COR-L47 (cell line): ENCODE results near the gene SMYD3.
"Not testable (repeated sequence)": the region's sequence is repeated elsewhere in the genome, so short reads cannot be mapped to it uniquely, and the experiment has no call there.

Experiments
- DNase-seq: peaks from one replicate; lab custom pipeline; 2025; lab: John Stamatoyannopoulos, UW

Gene SMYD3

DNA sequence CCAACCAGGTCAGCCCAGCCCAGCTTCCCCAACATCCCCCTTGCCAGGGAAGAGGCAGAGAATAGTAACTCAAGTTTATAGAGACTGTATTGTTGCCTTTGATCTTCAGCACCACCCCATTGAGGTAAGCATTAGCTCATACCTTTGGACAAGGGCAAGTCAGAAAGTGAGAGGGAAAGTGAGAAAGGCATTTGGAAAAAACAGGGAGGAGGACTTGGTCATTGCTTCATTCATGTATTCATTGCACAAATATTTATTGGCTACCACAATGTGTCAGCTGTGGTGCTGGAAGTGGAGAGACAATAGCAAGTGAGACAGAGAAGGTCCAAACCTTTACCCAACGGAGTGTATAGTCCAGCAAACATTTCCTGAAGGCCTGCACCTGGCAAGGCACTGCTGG, 791.1 kb downstream of the SMYD3 start:
- DNase-seq: no peak

DNA sequence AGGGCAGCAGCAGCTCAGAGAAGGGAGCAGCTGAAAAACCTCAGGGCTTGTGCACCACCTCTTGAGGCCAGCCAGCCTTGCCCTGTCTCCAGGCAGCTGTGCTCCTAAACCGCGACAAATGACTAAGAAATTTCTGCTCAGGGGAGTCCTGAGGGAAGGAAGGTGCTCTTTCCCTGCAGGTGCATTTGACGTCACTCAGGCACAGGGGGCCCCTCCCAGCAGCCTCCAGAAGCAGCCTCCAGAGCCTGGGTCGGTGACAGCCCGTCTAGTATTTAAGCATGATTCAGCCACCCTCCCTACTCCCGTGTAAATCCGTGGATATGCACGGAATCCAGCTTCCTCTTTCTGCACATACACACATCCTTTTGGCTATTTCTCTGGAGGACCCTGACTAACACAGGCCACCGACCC, 791.8 kb downstream of the SMYD3 start:
- DNase-seq: no peak

DNA sequence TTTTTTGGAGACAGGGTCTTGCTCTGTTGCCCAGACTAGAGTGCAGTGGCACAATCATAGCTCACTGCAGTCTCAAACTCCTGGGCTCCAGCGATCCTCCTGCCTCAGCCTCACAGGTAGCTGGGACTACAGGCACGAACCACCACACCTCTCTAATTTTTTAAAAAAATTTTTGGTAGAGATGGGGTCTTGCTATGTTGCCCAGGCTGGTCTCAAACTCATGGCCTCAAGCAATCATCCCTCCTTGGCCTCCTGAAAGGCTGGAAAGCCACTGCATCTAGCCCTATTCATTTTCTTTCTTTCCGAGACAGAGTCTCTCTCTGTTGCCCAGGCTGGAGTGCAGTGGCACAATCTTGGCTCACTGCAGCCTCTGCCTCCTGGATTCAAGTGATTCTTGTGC, 793.1 kb downstream of the SMYD3 start:
- not testable (repeated sequence) for DNase-seq

DNA sequence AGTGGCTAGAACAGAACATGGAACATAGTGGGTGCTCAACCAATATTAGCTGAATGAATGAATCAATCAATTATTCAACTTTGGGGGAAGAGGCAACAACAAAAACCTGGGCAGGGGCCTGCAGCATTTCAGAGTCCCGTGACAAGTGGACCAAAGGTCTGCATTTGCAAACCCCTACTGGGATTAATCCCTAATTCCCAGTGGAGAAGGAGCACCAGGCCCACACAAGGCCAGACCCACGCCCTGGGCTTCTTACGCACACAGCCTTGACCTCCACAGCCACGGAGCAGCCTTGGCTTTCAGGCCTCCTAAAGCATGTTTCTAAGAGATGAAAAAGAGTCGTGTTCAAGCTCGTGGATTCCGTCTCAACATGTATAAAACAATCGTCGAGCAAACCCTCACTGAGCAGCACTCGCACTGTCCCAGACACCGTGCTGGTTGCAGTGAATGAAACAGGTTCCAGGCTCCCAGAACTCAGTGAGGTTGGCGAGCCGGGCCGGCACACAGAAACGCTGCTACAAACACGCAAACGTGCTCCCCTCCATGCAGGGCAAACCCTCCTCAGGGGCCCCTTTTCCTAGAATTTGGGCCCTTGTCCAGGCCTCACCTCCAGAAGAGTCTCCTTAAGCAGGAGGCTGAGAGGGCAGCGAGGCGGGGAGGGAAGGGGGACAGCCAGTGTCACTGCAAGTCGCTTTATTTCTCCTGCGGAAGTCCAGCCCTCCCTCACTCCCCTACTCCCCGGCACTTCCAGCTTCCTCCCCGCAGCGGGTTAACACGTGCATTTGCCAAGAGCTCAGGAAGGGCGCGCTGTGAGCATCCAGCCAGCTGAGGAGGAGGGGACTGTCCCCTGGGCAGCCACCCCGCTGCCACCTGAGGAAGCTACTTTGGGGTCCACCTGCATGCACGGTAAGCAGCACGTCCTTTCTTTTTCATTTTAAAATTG, 795.8 kb downstream of the SMYD3 start:
- DNase-seq: no peak

DNA sequence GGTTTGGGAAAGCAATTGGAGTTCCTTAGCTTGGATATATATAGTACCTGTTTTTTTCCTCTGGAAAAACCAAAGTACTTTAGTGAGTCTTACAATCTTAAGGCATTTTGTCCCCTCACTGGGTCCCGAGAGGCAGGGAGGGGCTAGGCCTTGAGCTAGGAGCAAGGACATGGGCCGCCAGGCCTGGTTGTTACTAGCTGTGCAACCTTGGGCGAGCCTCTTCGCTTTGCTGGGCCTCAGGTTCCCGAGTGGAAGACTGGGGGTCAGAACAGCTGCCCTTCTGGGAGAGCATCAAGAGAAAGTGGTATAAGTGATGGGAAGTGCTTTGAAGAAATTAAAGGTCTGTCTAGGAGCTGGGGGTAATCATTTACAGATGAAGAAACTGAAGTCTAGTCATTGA, 799.1 kb downstream of the SMYD3 start:
- DNase-seq: no peak

DNA sequence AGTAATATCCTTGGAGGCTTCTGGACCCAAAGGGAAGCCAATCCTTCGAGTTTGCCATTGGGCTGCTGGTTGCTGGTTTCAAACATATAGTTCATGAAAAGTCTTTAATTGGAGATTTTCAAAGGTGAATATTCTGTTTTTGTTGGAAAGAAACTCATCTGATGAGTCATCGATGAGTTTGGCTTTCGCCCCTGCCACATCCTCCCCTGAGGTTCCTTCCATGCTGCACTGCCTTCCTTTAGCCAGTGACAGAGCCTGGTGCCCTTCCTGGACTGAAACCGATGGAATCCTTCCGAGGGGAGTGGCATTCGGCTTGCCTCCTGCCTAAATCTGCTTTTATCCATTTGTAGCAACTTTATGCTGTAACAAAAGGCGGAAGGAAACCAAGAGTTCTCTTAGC, 802.3 kb downstream of the SMYD3 start:
- DNase-seq: no peak

DNA sequence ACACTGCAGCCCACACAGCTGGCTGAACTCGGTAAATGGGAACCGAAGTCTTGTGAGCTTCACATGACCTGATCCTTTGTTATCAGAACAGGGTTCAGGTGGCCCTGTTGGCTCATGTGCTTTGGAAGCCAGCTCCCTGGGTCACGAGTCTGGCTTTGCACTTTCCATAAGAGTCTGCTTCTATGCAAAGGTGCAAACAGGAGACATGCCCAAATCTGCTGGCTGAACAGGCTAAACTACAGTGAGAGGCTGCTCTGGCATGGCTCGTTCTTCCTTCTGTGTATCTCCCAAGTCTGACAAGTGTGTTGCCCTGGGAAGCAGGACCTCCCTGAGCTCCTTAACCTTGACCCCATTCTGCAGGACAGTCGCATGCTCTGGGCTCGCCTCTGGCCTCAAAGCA, 802.7 kb downstream of the SMYD3 start:
- no peak for DNase-seq

DNA sequence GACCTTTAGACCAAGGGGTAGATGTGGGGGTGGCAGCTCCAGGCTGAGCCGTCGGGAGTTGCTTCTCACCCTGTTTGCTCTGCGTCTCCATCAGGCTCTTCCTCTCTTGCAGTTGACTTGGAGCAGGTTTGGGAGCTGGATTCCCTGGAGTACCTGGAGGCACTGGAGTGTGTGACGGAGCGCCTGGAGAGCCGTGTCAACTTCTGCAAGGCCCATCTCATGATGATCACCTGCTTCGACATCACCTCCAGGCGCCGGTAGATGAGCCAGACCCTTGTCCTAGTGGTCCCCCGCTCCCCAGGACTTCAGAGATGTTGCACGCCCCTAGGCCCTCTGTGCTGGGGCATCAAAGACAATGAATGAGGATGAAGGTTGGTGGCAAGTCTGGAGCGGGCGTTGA, 804.7 kb downstream of the SMYD3 start:
- no peak for DNase-seq

DNA sequence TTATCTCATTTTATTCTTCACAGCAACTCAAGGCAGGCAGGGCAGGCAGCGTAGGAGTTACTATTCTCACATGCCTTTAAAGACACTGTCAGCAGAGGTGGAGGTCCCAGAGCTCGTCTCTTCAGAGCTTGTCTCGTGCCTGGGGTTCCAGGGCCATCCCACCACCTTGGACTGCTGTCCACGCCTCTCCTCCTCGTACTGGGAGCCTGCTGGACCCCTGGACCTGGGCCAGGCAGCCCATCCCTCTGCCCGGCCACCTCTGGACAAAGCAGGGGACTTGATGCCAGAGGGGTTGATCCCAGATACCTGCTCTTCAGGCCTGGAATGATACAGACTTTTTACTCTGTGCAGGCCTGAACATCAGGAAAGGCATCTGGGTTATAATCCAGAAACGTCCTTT, 805.4 kb downstream of the SMYD3 start:
- DNase-seq: no peak

DNA sequence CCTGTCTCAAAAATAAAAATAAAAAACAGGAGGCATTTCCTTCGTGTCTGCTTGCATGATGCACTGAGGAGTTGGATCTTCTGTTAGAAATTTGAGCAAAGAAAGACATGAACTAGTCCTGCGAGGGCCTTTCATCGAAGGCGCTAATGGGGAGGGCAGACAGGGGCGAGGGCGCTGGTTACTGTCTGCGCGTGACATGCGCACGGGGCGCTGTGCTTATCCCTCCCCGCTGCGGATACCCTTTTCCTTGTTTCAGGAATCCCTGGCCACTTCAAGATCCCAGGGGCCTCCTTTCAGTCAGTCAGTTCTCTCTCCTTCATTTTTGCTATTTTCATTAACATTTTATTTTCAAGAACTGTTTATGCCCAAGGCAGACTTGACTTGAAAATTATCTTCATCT, 806.4 kb downstream of the SMYD3 start:
- DNase-seq: no peak
